ENCODE data around the gene MAP1S. TPM values are rescaled to one million over a fixed set of nuclear protein-coding genes. Genes with fewer than 3 reads are reported as not detected.

MAP1S gene
- total and polyA plus RNA-seq, 2 of the 4 experiments (the other 2 are of a cell fraction): 6.1 to 48.6 TPM

DNA sequence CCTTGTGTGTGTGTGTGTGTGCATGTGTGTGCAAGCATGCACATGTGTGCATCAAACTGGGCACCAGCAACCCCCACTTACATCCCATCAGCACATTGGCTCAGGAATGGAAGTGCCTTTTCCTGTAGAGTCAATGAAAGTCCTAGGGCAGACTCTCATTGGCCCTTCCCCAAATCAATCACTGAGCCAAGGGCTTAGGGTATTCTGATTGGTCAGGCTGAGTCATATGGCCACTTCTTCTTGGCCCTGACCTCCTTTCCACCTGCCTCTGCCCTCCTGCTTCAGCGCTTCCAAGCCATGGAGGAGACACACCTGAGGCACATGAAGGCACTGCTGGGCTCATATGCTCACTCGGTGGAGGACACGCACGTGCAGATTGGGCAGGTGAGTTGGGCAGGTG lies 52.9 kb downstream of the MAP1S start:
- DNase-seq (peak; percentile 14), ATAC-seq (ENCODE audit: low read depth) (no peak)
- Histone ChIP-seq H2AK5ac (ENCODE audit: low read depth, low read length) (no peak overlapping the region), H2BK120ac (ENCODE audit: low read depth, low read length) (no peak overlapping the region), H3K4me2 (ENCODE audit: low read depth, low read length) (no peak overlapping the region), H4K20me1 (ENCODE audit: insufficient read depth, low read length) (no peaks in the 10 kb centered on the region), H3K14ac (replicated peaks; ENCODE audit: low read depth, low read length) (no peak overlapping the region), H4K5ac (ENCODE audit: low read depth, low read length) (no peak overlapping the region), H2BK15ac (ENCODE audit: low read depth, low read length) (no peak overlapping the region), H4K8ac (ENCODE audit: low read depth in 2 of 2, low read length in 2 of 2) (no peak overlapping the region), H3K4me3 (ENCODE audit: insufficient read depth, low read depth, low read length) (no peak overlapping the region), H3K4ac (ENCODE audit: low read depth, low read length) (no peak overlapping the region), H3K9me3 (ENCODE audit: control insufficient read depth, insufficient read depth, low read length) (no peaks in the 10 kb centered on the region), H3K4me1 (ENCODE audit: control insufficient read depth, insufficient read depth, low read length) (no peaks in the 10 kb centered on the region), H3K23ac (ENCODE audit: low read depth, low read length) (no peak overlapping the region), H2BK5ac (ENCODE audit: low read depth, low read length, poor library complexity, severe bottlenecking) (no peak overlapping the region), H3K18ac (ENCODE audit: low read depth, low read length) (no peak overlapping the region), H3K27me3 (ENCODE audit: control insufficient read depth, insufficient read depth, low read length) (peaks cover 3% of the 10 kb centered on the region; the same call in 1 of the 2 replicates), H2BK20ac (ENCODE audit: low read depth, low read length) (no peak overlapping the region), H3K9me1 (ENCODE audit: insufficient read depth, low read length) (no peaks in the 10 kb centered on the region), H3K36me3 (ENCODE audit: control insufficient read depth, insufficient read depth, low read length) (no peaks in the 10 kb centered on the region), H2AK9ac (replicated peaks; ENCODE audit: low read depth, low read length, poor library complexity) (no peak overlapping the region), H3K9ac (ENCODE audit: low read depth, low read length) (no peak overlapping the region), H3K56ac (ENCODE audit: extremely low read depth, insufficient read depth, low read length) (no peak overlapping the region), H3K27ac (ENCODE audit: insufficient read depth, low read length) (no peak overlapping the region), H3K79me1 (ENCODE audit: low read depth in 1 of 2, low read length in 2 of 2) (no peaks in the 10 kb centered on the region), H2AFZ (replicated peaks; ENCODE audit: low read length, poor library complexity) (peak overlapping the region; percentile 75), H4K91ac (ENCODE audit: insufficient read depth, low read depth, low read length) (no peak overlapping the region)
- POLR2A ChIA-PET (ENCODE audit: unreplicated experiment): no interaction called here
- TF ChIP-seq MAFK (IDR thresholded peaks at IDR 0.05; ENCODE audit: low read depth, low read length): no peak
- no peak for TF ChIP-seq RFX5 (IDR thresholded peaks at IDR 0.05; ENCODE audit: low read depth, low read length)
- TF ChIP-seq CHD1 (IDR thresholded peaks at IDR 0.05; ENCODE audit: low read depth, low read length): no peak
- peak; percentile 45; the same call in 1 of the 2 replicates for TF ChIP-seq USF2 (IDR thresholded peaks at IDR 0.05; ENCODE audit: low read depth, low read length)
- intact Hi-C loops (cut with micrococcal nuclease) (no loop called here), in situ Hi-C loops (cut with MboI; ENCODE audit: low sequenced_read_pairs) (no loop called here), dilution Hi-C loops (cut with HindIII; ENCODE audit: low sequenced_read_pairs, unreplicated experiment) (no loop called here)
- 89% methylated on average over 3 of the region's 4 CpGs; no CpG with 5 or more reads in 1 of the 2 experiments for WGBS, 2 experiments (ENCODE audit: extremely low coverage in 2 of 2, insufficient read length in 1 of 2)
- CTCF ChIA-PET: no interaction called here
- no TSS peak for BruUV-seq (replicated peaks)
